GM19240 (cell line): ENCODE data around the gene KYAT1.
A peak's percentile ranks its signal among the peaks of the same experiment; 100 is the strongest.

Experiments used
- DNase-seq: peaks from one replicate; pipeline ENCODE4 v3.0.0; 2011; ENCODE audit warnings: low spot score; ENCODE audit not compliant: insufficient read length

Gene KYAT1

DNA sequence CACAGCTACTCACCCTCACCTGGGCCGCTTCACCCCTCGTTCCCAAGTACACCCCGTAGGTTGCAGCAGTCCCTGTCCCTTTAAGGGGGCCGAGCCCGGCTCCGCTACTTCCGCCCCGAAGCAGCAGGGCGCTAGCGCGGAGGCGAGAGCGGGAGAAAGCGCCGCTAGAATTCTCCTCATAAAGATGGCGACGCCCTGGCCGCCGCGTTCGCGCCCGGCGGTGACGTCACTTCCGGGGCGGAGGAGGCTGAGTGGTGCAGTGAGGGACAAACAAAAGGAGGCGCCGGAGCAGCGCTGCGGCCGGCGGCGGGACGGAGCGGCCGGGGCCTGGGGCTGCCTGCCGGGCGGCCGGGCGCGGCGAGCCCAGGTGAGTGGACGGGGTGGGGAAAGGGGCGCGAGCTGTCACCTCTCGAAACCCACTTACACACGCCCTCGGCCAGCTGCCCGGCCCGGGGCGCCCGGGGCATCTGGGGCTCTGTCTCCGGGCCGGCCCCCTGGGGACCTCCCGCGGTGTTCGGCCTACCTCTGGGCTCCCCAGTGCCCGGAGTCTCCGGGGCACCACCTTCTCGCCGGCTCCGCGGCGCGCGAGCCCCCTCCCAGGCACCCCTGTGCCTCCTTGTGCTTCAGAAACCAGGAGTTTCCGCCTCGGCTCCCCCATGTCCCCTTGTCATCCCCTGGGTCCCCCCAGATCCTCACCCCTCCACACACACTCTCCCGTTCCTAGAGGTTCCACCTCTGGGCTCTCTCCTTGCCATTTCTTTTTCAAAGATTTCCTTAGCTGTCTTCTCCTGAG, at the start of gene KYAT1, which contains the start of gene LRRC8A:
Gene KYAT1, minus strand, starts transcription at position 67 of the 793 bp plus-strand sequence. CDS start 36,545 bp downstream, outside the sequence.
Gene LRRC8A, plus strand, starts transcription at position 250 of the 793 bp plus-strand sequence. CDS start 25,032 bp downstream, outside the sequence.
- peak; percentile 93 for DNase-seq

DNA sequence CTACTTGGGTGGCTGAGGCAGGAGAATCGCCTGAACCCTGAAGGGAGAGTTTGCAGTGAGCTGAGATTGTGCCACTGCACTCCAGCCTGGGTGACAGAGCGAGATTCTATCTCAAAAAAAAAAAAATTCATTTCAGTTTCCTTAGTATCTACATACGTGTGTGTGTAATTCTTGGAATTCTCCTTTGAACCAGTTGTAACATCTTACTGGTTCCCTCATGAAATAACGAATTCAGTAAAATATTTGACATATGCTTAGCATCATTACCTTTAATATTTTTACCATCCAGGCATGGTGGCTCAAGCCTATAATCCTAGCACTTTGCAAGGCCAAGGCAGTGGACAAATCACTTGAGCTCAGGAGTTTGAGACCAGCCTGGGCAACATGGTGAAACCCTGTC, 47.8 kb upstream of the KYAT1 start:
- no peak for DNase-seq

DNA sequence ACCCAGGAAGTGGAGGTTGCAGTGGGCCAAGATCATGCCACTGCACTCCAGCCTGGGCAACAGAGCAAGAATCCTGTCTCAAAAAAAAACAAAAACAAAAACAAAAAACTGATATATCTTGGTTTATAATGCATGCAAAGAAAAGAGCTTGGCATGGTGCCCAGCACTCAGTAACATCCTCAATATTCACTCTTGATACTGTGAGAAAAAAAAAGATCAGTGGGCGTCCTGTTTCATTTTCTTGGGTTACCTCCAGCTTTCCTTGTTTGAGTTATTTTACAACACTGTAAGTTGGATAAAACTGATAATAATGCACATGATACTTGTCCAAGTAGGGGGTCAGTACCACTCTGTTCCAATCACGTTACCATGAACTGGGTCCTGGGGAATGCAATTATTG, 46.9 kb upstream of the KYAT1 start:
- no peak for DNase-seq

DNA sequence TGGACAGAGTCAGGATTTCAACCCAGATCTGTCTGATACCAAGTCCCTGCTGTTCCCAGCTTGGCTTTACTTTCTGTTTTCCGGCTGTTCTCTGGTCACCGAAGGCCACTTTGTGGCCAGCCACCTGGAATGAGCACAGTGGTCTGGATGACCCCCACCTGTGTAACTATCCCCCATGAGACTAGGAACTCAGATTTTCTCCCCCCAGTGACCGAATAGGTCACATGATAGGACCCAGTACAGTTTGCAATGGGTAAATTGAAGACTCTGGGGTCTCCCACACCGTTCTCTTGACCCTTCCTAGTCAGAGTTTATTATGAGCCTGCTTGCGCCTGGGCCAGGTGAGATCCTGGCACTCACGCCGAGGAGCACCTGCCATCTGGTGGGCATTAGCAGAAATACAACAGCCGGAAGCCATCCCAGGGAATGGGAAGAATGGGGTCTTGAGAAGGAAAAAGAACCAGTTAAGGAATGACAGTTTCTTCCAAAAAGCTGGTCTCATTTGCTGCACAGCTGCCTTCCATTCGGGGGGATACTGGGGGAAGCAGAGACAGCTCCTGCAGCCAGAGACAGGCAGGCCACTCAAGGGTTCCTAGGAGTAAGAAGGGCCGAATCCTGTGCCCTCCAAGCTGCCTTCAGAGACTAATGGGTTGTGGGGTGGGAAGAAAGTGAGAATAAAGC, 46.1 kb upstream of the KYAT1 start:
- peak; percentile 69 for DNase-seq

DNA sequence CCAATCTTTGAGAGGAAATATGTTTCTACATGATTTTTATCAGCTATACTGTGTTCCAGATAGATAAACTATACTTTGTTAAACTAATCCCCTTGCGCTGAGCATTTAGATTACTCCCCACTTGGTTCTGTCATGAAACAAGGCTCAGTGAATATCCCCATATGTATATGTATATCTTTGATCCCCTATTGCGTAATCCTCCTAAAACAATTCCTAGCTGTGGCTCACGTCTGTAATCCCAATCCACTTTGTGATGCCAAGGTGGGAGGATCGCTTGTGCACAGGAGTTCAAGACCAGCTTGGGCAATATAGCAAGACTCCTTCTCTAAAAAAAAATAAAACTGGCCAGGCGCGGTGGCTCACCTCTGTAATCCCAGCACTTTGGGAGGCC, 41.7 kb upstream of the KYAT1 start:
- DNase-seq, result no peak

DNA sequence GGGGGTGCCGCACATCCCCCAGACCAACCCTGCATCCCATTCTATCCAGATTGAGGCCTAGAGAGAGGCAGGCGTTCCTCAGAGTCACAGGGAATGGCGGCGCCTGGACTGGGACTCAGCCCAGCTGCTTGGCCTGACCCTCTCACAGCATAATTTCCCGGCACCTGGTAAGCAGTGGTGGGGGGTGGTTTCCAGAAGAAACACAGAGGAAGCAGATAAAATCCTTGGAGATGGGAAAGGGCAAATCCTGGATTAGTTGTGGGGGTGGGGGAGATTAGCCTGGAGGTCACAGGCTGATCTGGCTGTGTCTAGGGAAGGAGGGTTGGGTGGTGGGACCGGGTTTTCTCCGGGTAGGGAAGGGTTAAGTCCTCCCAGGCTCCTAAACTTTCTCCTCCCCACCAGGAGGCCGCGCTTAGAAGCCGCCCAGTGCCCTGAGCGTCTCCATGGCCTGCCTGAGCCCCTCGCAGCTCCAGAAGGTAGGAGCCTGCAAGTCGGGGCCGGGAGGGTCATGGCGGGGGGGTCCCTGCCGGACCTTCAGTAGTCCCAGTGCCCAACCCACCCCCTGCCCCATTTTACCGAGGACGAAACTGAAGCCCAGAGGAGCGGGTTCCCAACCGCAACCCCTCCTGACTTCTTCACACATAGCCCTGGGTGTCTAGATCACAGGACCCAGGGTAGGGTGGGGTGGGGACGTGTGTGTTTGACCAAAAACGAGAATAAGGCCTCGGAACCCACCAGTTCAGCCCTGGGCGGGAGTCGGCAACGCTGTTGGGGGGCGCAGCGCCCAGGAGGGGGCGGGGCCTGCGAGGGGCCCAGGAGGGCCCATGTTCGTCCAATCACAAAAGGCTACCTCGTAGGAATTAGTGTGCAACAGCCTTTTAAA, 40.4 kb upstream of the KYAT1 start:
- DNase-seq, result no peak

DNA sequence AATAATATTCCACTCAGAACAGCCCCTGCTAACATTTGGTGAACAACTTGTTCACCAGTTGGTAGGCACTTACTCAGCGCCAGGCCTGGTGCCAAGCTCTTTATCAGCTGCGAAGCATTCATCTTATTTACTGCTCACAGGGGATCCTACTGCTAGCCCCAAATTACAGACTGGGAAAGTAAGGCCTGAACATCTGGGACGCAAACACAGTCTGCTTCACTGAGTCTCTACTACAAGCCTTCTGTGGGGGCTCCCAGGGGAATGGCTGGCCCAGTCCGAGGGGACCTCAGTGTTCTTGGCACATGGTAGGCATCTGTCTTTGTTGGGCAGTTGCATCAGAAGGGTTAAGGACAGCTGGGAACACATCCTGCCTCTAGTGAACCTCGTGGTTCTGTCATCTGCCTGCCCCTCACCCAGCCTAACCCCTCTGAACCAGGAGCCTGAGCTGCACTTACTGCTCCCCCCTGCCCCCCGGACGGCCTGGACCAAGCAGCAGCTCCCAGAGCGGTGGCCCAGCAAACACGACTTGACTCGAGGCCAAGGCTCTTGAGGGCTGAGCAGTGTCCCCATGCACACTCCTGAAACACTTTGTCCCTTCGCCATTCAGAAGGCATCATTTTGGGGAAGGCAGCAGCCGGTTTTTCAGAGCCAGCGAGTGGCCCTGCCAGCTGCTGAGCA, 38.8 kb upstream of the KYAT1 start, which contains the start of gene PHYHD1:
Gene PHYHD1, plus strand, starts transcription at position 602 of the 678 bp plus-strand sequence. CDS start 1,342 bp downstream, outside the sequence.
- DNase-seq, result no peak

DNA sequence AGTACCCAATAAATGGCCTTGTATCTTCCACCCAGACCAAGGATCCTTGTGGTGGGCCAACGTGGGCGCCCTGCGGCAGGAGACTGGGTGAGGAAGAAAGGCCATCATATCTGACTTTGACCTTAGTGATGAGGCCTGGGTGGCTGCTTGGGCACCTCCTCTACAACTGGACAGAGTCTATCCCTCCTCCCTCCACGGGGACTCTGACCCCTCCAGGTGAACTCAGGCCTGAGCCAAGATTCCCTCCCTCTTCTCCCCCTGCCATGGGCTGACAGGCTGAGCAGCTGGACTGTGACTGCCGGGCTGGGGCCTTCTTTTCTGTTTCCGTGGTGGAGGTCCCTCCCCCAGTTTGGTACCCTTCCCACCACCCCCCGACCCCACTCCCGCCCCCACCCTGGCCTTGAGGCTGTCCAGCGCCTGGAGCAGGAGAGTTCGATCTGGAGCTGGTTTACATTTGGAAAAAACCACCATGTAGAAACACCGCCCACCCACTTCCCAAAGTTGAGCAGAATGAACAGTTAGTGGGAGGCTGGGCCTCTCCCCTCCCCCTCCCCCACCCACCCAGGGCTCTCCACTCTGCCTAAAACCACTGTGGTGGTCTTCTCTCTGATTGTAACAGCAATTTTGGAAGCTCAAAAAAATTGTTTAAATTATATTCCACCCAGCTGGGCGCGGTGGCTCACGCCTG, 37.8 kb upstream of the KYAT1 start:
- no peak for DNase-seq

DNA sequence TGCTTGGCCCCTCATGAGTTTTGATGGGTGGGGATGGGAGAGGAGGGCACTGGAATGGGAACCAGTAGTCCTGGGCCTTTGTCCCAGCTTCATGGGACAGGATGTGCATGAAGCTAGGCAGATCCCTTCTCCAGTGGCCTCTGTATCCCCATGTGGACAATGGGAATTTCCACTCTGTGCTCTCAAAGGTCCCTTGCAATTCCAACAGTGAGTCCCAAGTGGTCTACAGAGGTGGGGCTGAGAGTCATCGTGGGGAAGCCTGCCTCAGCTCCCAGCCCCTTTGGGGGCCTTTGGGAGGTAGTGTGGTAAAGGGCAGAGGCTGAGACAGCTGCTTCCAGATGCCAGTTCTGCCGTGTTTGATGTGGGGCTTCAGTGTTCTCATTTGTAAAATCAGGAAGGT, 37.2 kb upstream of the KYAT1 start:
- DNase-seq, result no peak

DNA sequence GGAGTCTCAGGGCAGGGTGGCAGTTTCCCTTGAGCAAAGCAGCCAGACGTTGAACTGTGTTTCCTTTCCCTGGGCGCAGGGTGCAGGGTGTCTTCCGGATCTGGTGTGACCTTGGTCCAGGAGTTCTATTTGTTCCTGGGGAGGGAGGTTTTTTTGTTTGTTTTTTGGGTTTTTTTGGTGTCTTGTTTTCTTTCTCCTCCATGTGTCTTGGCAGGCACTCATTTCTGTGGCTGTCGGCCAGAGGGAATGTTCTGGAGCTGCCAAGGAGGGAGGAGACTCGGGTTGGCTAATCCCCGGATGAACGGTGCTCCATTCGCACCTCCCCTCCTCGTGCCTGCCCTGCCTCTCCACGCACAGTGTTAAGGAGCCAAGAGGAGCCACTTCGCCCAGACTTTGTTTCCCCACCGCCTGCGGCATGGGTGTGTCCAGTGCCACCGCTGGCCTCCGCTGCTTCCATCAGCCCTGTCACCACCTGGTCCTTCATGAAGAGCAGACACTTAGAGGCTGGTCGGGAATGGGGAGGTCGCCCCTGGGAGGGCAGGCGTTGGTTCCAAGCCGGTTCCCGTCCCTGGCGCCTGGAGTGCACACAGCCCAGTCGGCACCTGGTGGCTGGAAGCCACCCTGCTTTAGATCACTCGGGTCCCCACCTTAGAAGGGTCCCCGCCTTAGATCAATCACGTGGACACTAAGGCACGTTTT, 35.5 kb upstream of the KYAT1 start:
- no peak for DNase-seq

DNA sequence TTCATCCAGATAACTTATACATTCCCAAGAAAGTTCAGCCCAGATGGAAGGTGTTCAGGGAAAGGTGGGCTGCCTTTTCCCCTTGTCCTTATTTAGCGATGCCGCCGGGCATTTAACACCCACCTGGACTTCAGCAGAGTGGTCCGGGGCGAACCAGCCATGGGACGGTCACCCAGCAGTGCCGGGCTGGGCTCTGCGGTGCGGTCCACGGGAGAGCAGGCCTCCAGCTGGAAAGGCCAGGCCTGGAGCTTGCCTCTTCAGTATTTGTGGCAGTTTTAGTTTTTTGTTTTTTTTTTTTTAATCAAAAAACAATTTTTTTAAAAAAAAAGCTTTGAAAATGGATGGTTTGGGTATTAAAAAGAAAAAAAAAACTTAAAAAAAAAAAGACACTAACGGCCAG, 35.0 kb upstream of the KYAT1 start:
- DNase-seq, result no peak

DNA sequence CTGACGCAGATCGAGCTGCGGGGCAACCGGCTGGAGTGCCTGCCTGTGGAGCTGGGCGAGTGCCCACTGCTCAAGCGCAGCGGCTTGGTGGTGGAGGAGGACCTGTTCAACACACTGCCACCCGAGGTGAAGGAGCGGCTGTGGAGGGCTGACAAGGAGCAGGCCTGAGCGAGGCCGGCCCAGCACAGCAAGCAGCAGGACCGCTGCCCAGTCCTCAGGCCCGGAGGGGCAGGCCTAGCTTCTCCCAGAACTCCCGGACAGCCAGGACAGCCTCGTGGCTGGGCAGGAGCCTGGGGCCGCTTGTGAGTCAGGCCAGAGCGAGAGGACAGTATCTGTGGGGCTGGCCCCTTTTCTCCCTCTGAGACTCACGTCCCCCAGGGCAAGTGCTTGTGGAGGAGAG, 34.5 kb upstream of the KYAT1 start:
- no peak for DNase-seq

DNA sequence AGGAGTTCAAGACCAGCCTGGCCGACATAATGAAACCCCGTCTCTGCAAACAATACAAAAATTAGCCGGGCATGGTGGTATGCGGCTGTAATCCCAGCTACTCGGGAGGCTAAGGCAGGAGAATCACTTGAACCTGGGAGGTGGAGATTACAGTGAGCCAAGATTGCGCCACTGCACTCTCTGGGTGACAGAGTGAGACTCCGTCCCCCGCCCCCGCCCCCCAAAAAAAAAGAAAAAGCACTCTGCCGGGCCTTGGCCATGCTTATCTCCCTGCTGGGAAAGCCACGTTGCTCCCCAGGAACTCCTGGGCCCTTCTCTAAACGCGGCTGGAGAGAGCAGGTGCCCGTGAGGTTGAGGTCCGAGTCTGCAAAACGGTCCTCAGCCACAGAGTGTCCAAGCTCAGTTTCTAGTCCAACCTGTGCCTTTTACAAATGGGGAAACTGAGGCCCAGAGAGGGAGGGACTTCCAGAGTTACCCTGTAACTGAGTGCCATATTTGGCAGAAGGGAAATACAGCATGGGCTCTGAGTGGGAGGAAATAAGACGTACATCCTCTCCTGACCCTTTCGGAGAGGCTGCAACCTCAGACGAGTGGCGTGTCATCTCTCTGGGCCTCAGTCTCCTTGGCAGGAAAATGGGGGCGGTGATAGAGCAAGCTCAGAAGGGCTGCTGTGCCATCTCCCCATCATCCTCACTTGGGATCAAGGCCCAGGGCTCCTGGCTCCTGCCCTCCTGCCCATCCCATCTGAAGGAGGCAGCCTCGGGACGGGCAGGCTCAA, 32.4 kb upstream of the KYAT1 start:
- DNase-seq, result no peak

DNA sequence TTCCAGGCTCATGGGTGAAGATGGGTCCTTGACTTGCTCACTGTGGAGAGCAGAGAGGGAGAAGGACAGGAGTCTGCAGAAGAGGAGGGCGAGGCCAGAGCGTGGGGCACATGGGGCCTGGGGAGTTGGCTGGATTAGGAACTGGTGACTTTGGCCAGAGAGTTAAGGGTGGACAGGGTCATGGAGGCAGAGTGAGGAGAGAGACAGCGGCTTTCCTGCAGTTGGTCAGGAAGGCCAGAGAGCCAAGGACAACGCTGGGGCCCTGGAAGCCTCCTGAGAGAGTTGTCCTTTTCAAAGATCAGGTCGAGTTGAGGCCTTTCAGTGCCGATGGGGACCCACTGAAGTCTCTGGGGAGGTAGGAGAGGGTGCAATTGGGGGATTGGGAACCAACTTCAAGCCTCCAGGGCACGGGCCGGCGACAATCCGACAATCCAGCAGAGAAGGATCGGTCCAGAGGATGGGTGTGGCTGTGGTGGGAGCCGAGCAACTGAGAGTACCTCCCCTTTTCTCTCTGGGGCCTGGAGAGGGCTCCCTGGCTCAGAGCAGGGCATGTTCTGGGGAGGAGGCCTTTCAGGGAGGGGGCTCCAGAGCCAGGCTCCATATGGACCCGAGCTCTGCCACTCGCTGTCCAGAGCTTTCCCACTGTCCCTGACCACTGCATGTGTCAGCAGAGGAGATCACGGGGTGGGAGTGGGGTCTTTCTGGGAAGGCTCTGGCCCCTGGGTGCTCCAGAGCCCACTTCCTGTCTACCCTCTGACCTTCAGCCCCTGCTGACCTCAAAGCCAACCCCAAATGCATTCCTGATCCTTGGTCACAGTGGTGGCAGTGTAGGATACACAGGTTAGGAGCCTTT, 31.5 kb upstream of the KYAT1 start:
- DNase-seq, result no peak

DNA sequence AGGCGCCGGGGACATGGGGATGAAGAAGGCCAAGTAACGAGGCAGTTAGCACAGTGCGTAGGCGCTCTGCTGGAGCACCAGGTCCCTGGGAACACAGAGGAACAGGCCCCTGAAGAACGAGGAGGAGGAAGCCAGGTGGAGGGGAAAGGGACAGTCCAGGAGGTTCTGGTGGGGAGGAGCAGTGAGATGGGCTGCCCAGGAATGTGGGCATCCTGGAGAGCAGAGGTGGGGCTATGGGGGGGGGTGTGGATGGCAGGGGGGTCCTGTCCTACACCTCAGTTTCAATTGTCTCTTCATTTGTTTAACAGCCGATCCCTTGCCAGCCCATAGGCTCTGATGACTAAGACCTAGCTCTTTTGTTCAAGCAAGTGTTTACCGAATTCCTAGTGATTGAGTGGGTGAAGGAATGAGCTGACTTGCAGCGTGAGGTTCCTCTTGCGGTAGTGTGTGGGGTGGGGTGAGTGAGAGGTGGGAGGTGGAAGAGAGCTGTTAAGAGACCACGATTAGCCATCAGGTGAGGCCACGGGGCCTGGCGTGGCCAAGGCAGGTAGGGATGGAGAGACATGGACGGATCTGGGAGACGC, 30.6 kb upstream of the KYAT1 start:
- no peak for DNase-seq

DNA sequence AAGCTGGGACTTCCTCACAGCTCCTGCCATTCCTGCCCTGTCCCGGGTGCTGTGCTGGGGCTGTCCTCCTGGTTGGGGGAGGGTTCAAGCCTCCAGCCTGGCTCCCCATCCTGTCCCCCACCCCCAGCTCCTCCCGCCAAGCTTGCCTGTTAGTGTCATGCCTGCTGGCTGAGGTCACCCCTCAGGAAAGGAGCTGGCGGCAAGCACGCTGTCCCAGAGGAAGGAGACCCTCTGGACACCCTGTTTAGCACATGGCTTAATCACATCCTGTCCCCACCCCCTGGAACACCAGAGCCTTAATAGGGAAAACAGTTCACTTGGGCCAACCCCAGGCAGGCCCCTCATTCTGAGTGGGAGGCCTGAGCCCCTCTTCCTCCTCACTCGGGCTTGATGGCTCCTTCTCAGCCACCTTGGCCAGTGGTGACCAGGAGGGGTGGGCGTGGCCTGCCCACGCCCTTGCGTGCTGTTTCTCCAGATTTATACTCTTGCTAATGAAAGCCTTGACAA, 29.8 kb upstream of the KYAT1 start:
- DNase-seq, result no peak

DNA sequence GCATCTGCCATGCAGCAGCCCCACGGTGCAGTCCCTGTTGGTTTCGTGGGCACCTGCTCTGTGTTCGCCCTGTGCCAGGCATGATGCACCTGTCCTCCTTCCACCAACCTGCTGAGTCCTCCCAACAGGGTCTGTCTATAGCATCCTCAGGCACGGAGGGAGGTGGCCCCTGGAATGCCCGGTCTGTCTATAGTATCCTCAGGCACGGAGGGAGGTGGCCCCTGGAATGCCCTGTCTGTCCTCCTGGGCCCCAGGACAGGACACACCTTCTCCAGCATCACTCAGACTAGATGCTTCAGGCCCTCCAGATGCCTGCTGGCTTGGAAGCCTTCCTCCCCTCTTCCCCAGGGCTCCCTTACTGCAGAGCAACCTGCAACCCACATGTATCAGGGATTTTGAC, 29.2 kb upstream of the KYAT1 start:
- no peak for DNase-seq

DNA sequence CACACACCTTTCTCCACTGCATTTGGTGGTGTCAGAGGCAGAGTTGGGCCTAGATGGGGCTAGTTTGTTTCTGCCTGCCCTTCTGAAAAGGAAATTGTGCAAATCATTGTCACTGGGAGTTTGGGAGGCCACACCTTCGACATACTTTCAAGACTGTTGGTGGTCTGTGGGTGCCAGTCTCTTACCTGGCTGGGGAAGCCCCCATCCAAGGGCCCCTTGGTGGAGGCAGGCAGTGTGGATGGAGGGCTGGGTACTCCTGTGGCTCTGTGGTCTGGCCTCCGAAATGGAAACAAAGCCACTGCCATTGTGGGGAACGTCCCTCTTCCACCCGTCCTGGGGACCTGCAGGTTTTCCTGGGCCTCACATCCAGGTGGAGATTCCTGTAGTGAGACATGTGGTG, 28.1 kb upstream of the KYAT1 start:
- no peak for DNase-seq
